WTC11 (cell line): ENCODE measurements around the gene DYNC1I1. TPM values are rescaled to one million over a fixed set of nuclear protein-coding genes. Genes with fewer than 3 reads are reported as not detected.

Source experiments
- ATAC-seq: fragments of 200-7000 bp; cut with Tn5 transposase; 2 replicates; pipeline ENCODE4 v1.10.0; 2021; ENCODE audit warnings: mild to moderate bottlenecking, moderate library complexity
- CTCF ChIA-PET: fragments of 300-600 bp; sonication (Branson Sonifier 250); formaldehyde crosslinking; loops from one replicate; lab custom pipeline; 2021; ENCODE audit warnings: antibody characterized with exemption; lab: Charles Lee
- POLR2A ChIA-PET: fragments of 350-600 bp; sonication (Branson Sonifier 250); formaldehyde crosslinking; loops from one replicate; lab custom pipeline; 2021; ENCODE audit warnings: antibody characterized with exemption; lab: Charles Lee
- DNase-seq: peaks from one replicate; pipeline ENCODE4 v3.0.0; 2021; ENCODE audit warnings: low spot score
- H3K27ac Mint-ChIP-seq: 2 replicates; pipeline ENCODE4 v1.8.0; 2021; ENCODE audit warnings: mixed read lengths
- H3K27me3 Mint-ChIP-seq: 2 replicates; pipeline ENCODE4 v1.8.0; 2021; ENCODE audit warnings: low read depth, mild to moderate bottlenecking, moderate library complexity, mixed read lengths
- H3K36me3 Mint-ChIP-seq: 2 replicates; pipeline ENCODE4 v1.8.0; 2021; ENCODE audit warnings: mixed read lengths
- H3K4me1 Mint-ChIP-seq: 2 replicates; pipeline ENCODE4 v1.8.0; 2022; ENCODE audit warnings: mixed read lengths
- H3K4me3 Mint-ChIP-seq: 2 replicates; pipeline ENCODE4 v1.8.0; 2021; ENCODE audit warnings: mild to moderate bottlenecking, moderate library complexity, mixed read lengths
- H3K9me3 Mint-ChIP-seq: 2 replicates; pipeline ENCODE4 v1.8.0; 2021; ENCODE audit warnings: mixed read lengths
- ETV6 ChIP-seq: sonication (generic); formaldehyde crosslinking; IDR thresholded peaks from 2 replicates; pipeline ENCODE4 v1.8.1; 2022; ENCODE audit warnings: mild to moderate bottlenecking, missing genetic modification reagents
- FOXJ3 ChIP-seq: sonication (generic); formaldehyde crosslinking; IDR thresholded peaks from 2 replicates; pipeline ENCODE4 v1.9.0; 2021; ENCODE audit warnings: missing genetic modification reagents, mild to moderate bottlenecking, borderline replicate concordance
- FOXK1 ChIP-seq: sonication (generic); formaldehyde crosslinking; IDR thresholded peaks from 2 replicates; pipeline ENCODE4 v1.8.0; 2022; ENCODE audit warnings: mild to moderate bottlenecking, moderate library complexity, missing genetic modification reagents
- IRF2 ChIP-seq: sonication (generic); formaldehyde crosslinking; IDR thresholded peaks from 2 replicates; pipeline ENCODE4 v1.8.0; 2022; ENCODE audit warnings: low read depth, missing genetic modification reagents, borderline replicate concordance
- JAZF1 ChIP-seq: fragments of 250-450 bp; sonication (Bioruptor Pico); IDR thresholded peaks from 2 replicates; pipeline ENCODE4 v1.9.0; 2021; ENCODE audit warnings: moderate library complexity, mild to moderate bottlenecking, inconsistent platforms
- JUN ChIP-seq: sonication (generic); formaldehyde crosslinking; IDR thresholded peaks from 2 replicates; pipeline ENCODE4 v1.8.0; 2023; ENCODE audit warnings: mild to moderate bottlenecking, missing genetic modification reagents
- MXD4 ChIP-seq: fragments of 250-450 bp; sonication (Bioruptor Pico); IDR thresholded peaks from 2 replicates; pipeline ENCODE4 v1.8.0; 2021; ENCODE audit warnings: mild to moderate bottlenecking, moderate library complexity, borderline replicate concordance
- NFYB ChIP-seq: sonication (generic); formaldehyde crosslinking; conservative IDR thresholded peaks from 2 replicates; pipeline ENCODE4 v1.8.0; 2022; ENCODE audit warnings: low read depth, missing genetic modification reagents
- NR3C1 ChIP-seq: sonication (generic); formaldehyde crosslinking; conservative IDR thresholded peaks from 2 replicates; pipeline ENCODE4 v1.8.1; 2023; ENCODE audit warnings: low read depth, mild to moderate bottlenecking, missing genetic modification reagents
- RORB ChIP-seq: fragments of 250-450 bp; sonication (Bioruptor Pico); IDR thresholded peaks from 2 replicates; pipeline ENCODE4 v1.9.0; 2021; ENCODE audit warnings: mild to moderate bottlenecking
- SMAD3 ChIP-seq: sonication (generic); formaldehyde crosslinking; IDR thresholded peaks from 2 replicates; pipeline ENCODE4 v1.8.0; 2022; ENCODE audit warnings: missing genetic modification reagents, mild to moderate bottlenecking, borderline replicate concordance
- SMAD4 ChIP-seq: sonication (generic); formaldehyde crosslinking; IDR thresholded peaks from 2 replicates; pipeline ENCODE4 v1.8.0; 2022; ENCODE audit warnings: mild to moderate bottlenecking, missing genetic modification reagents
- TP53 ChIP-seq: sonication (generic); formaldehyde crosslinking; IDR thresholded peaks from 2 replicates; pipeline ENCODE4 v1.8.1; 2023; ENCODE audit warnings: mild to moderate bottlenecking, missing genetic modification reagents
- ZBTB21 ChIP-seq: sonication (generic); formaldehyde crosslinking; IDR thresholded peaks from 2 replicates; pipeline ENCODE4 v1.8.1; 2023; ENCODE audit warnings: mild to moderate bottlenecking, missing genetic modification reagents, borderline replicate concordance
- ZNF138 ChIP-seq: sonication (generic); formaldehyde crosslinking; conservative IDR thresholded peaks from 2 replicates; pipeline ENCODE4 v1.8.1; 2022; ENCODE audit warnings: mild to moderate bottlenecking, moderate library complexity, missing genetic modification reagents
- ZNF396 ChIP-seq: fragments of 250-450 bp; sonication (Bioruptor Pico); IDR thresholded peaks from 2 replicates; pipeline ENCODE4 v1.8.0; 2021; ENCODE audit warnings: mild to moderate bottlenecking, moderate library complexity, borderline replicate concordance
- ZNF416 ChIP-seq: fragments of 250-450 bp; sonication (Bioruptor Pico); IDR thresholded peaks from 2 replicates; pipeline ENCODE4 v1.9.0; 2021; ENCODE audit warnings: mild to moderate bottlenecking, inconsistent platforms
- ZNF423 ChIP-seq: fragments of 250-450 bp; sonication (Bioruptor Pico); IDR thresholded peaks from 2 replicates; pipeline ENCODE4 v2.1.2; 2022; ENCODE audit warnings: mild to moderate bottlenecking, moderate library complexity
- total RNA-seq: library from RNA; stranded (reverse); gene quantifications from 3 replicates; pipeline ENCODE4 v1.2.3, GENCODE V29; 2021
- TF ChIP-seq, protein P1 (sequence below): sonication (generic); formaldehyde crosslinking; conservative IDR thresholded peaks from 2 replicates; pipeline ENCODE4 v1.8.1; 2023; ENCODE audit warnings: mild to moderate bottlenecking, low read depth, missing genetic modification reagents, moderate library complexity
- TF ChIP-seq, protein P2 (sequence below): fragments of 250-450 bp; sonication (Bioruptor Pico); IDR thresholded peaks from 2 replicates; pipeline ENCODE4 v1.9.0; 2021; ENCODE audit warnings: moderate library complexity, mild to moderate bottlenecking, inconsistent platforms, borderline replicate concordance
- TF ChIP-seq, protein P3 (sequence below): sonication (generic); formaldehyde crosslinking; IDR thresholded peaks from 2 replicates; pipeline ENCODE4 v1.8.1; 2023; ENCODE audit warnings: mild to moderate bottlenecking, missing genetic modification reagents, borderline replicate concordance
- TF ChIP-seq, protein P4 (sequence below): sonication (generic); formaldehyde crosslinking; IDR thresholded peaks from 2 replicates; pipeline ENCODE4 v1.8.0; 2022; ENCODE audit warnings: mild to moderate bottlenecking, missing genetic modification reagents
- TF ChIP-seq, protein P5 (sequence below): fragments of 250-450 bp; sonication (Bioruptor Pico); IDR thresholded peaks from 2 replicates; pipeline ENCODE4 v1.8.0; 2021; ENCODE audit warnings: mild to moderate bottlenecking

The DYNC1I1 gene
- total RNA-seq, 1 experiment from 2014 or later = 2.8 TPM

GRCh38 chr7:96090756-96091155, 318.4 kb downstream of the DYNC1I1 start (continued):
- TF ChIP-seq SMAD3 (no peak), FOXK1 (CRISPR knock-in tag) (no peak)
- TF ChIP-seq, all 79 proteins: peak for 0

GRCh38 chr7:96093435-96093834, 321.1 kb downstream of the DYNC1I1 start:
- DNase-seq (no peak), ATAC-seq (no peak)
- CTCF ChIA-PET = no interaction called here
- H3K4me1 Mint-ChIP-seq = no peaks in the 10 kb centered on the region
- no peaks in the 10 kb centered on the region for H3K36me3 Mint-ChIP-seq
- H3K27me3 Mint-ChIP-seq = no peaks in the 10 kb centered on the region; the same call in 1 of the 2 replicates
- TF ChIP-seq SMAD4 (CRISPR knock-in tag) (no peak), TP53 (CRISPR knock-in tag) (no peak), RORB (CRISPR knock-in tag) (no peak), ZNF423 (CRISPR knock-in tag) (no peak), ZNF138 (CRISPR knock-in tag) (no peak), ZNF416 (CRISPR knock-in tag) (no peak)
- H3K4me3 Mint-ChIP-seq = no peak overlapping the region
- POLR2A ChIA-PET = no interaction called here
- no peaks in the 10 kb centered on the region for H3K9me3 Mint-ChIP-seq
- H3K27ac Mint-ChIP-seq = no peak overlapping the region

GRCh38 chr7:96097835-96098234, 325.5 kb downstream of the DYNC1I1 start:
- no peaks in the 10 kb centered on the region for H3K9me3 Mint-ChIP-seq
- H3K27me3 Mint-ChIP-seq = peaks cover 3% of the 10 kb centered on the region; the same call in 1 of the 2 replicates
- CTCF ChIA-PET = no interaction called here
- POLR2A ChIA-PET = no interaction called here
- TF ChIP-seq NR3C1 (CRISPR knock-in tag) = no peak
- no peak for TF ChIP-seq NFYB (CRISPR knock-in tag)
- TF ChIP-seq, protein P1, sequence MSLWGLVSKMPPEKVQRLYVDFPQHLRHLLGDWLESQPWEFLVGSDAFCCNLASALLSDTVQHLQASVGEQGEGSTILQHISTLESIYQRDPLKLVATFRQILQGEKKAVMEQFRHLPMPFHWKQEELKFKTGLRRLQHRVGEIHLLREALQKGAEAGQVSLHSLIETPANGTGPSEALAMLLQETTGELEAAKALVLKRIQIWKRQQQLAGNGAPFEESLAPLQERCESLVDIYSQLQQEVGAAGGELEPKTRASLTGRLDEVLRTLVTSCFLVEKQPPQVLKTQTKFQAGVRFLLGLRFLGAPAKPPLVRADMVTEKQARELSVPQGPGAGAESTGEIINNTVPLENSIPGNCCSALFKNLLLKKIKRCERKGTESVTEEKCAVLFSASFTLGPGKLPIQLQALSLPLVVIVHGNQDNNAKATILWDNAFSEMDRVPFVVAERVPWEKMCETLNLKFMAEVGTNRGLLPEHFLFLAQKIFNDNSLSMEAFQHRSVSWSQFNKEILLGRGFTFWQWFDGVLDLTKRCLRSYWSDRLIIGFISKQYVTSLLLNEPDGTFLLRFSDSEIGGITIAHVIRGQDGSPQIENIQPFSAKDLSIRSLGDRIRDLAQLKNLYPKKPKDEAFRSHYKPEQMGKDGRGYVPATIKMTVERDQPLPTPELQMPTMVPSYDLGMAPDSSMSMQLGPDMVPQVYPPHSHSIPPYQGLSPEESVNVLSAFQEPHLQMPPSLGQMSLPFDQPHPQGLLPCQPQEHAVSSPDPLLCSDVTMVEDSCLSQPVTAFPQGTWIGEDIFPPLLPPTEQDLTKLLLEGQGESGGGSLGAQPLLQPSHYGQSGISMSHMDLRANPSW (CRISPR knock-in tag) = no peak
- TF ChIP-seq JUN (CRISPR knock-in tag) = no peak
- TF ChIP-seq FOXJ3 (CRISPR knock-in tag) = no peak
- no peak for TF ChIP-seq ZNF416 (CRISPR knock-in tag)
- no peak for TF ChIP-seq MXD4 (CRISPR knock-in tag)
- TF ChIP-seq ZNF396 = no peak
- TF ChIP-seq, protein P2, sequence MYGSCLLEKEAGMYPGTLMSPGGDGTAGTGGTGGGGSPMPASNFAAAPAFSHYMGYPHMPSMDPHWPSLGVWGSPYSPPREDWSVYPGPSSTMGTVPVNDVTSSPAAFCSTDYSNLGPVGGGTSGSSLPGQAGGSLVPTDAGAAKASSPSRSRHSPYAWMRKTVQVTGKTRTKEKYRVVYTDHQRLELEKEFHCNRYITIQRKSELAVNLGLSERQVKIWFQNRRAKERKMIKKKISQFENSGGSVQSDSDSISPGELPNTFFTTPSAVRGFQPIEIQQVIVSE (CRISPR knock-in tag) = no peak
- TF ChIP-seq, protein P3, sequence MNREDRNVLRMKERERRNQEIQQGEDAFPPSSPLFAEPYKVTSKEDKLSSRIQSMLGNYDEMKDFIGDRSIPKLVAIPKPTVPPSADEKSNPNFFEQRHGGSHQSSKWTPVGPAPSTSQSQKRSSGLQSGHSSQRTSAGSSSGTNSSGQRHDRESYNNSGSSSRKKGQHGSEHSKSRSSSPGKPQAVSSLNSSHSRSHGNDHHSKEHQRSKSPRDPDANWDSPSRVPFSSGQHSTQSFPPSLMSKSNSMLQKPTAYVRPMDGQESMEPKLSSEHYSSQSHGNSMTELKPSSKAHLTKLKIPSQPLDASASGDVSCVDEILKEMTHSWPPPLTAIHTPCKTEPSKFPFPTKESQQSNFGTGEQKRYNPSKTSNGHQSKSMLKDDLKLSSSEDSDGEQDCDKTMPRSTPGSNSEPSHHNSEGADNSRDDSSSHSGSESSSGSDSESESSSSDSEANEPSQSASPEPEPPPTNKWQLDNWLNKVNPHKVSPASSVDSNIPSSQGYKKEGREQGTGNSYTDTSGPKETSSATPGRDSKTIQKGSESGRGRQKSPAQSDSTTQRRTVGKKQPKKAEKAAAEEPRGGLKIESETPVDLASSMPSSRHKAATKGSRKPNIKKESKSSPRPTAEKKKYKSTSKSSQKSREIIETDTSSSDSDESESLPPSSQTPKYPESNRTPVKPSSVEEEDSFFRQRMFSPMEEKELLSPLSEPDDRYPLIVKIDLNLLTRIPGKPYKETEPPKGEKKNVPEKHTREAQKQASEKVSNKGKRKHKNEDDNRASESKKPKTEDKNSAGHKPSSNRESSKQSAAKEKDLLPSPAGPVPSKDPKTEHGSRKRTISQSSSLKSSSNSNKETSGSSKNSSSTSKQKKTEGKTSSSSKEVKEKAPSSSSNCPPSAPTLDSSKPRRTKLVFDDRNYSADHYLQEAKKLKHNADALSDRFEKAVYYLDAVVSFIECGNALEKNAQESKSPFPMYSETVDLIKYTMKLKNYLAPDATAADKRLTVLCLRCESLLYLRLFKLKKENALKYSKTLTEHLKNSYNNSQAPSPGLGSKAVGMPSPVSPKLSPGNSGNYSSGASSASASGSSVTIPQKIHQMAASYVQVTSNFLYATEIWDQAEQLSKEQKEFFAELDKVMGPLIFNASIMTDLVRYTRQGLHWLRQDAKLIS = no peak
- TF ChIP-seq IRF2 (CRISPR knock-in tag) = no peak
- TF ChIP-seq, protein P4, sequence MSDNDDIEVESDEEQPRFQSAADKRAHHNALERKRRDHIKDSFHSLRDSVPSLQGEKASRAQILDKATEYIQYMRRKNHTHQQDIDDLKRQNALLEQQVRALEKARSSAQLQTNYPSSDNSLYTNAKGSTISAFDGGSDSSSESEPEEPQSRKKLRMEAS = no peak
- TF ChIP-seq ZBTB21 (CRISPR knock-in tag) = no peak
- no peak for TF ChIP-seq ETV6 (CRISPR knock-in tag)
- TF ChIP-seq, protein P5, sequence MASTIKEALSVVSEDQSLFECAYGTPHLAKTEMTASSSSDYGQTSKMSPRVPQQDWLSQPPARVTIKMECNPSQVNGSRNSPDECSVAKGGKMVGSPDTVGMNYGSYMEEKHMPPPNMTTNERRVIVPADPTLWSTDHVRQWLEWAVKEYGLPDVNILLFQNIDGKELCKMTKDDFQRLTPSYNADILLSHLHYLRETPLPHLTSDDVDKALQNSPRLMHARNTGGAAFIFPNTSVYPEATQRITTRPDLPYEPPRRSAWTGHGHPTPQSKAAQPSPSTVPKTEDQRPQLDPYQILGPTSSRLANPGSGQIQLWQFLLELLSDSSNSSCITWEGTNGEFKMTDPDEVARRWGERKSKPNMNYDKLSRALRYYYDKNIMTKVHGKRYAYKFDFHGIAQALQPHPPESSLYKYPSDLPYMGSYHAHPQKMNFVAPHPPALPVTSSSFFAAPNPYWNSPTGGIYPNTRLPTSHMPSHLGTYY (CRISPR knock-in tag) = no peak
- no peak for TF ChIP-seq JAZF1 (CRISPR knock-in tag)
- DNase-seq = no peak
- no peak overlapping the region for H3K4me3 Mint-ChIP-seq
- no peaks in the 10 kb centered on the region for H3K36me3 Mint-ChIP-seq
- no peaks in the 10 kb centered on the region for H3K4me1 Mint-ChIP-seq
- no peak for ATAC-seq
- no peak overlapping the region for H3K27ac Mint-ChIP-seq
